ENCODE measurements around the gene MTCL3.
A peak's percentile ranks its signal among the peaks of the same experiment; 100 is the strongest.

The MTCL3 gene

DNA sequence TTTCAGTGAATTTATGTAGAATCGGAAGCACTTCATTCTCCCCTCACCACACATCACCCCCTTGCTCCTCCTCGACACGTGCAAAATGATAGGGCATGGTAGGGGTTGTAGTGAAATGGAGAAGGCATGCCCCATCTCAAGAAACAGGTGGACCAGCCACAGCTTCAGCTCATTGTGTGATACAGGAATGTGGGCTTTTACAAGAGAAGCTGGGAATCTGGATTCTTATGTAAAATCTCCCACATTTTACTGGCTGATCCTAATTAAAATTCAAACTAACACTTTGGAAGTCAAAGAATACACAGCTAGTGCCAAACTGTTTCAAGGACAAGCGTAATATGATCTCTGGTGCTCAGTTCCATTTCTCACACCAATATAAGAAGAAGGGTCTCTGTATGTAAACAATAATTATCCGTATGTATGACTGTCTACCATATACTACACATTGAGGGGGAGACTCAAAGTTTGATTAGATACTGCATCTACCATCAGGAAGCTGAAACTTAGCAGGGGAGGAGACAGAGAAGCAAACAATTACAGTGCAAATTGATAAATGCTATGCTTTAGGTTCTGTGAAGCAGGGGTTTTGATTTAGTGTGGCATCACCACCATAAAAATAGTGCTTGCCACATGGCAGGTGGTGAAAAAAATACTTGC is 35.6 kb downstream of the MTCL3 start:
- intact Hi-C loops (cut with DNase I), result no loop called here
- TF ChIP-seq, protein P1, sequence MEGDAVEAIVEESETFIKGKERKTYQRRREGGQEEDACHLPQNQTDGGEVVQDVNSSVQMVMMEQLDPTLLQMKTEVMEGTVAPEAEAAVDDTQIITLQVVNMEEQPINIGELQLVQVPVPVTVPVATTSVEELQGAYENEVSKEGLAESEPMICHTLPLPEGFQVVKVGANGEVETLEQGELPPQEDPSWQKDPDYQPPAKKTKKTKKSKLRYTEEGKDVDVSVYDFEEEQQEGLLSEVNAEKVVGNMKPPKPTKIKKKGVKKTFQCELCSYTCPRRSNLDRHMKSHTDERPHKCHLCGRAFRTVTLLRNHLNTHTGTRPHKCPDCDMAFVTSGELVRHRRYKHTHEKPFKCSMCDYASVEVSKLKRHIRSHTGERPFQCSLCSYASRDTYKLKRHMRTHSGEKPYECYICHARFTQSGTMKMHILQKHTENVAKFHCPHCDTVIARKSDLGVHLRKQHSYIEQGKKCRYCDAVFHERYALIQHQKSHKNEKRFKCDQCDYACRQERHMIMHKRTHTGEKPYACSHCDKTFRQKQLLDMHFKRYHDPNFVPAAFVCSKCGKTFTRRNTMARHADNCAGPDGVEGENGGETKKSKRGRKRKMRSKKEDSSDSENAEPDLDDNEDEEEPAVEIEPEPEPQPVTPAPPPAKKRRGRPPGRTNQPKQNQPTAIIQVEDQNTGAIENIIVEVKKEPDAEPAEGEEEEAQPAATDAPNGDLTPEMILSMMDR (IDR thresholded peaks at IDR 0.05), result no peak
- no peak for TF ChIP-seq POLR2A (IDR thresholded peaks at IDR 0.05)
- Histone ChIP-seq H3K27me3 (no peaks in the 10 kb centered on the region), H3K9me3 (no peaks in the 10 kb centered on the region), H3K4me3 (peak overlapping the region in 2 of 4 donors; percentile 8 to 17), H3K27ac (no peak overlapping the region), H3K36me3 (no peaks in the 10 kb centered on the region), H3K4me1 (peaks cover 3 to 14% (median 5%) of the 10 kb centered on the region in 3 donors)
- DNase-seq, result no peak
- 83 to 88% methylated on average over 5 of the region's 5 CpGs for WGBS, 2 donors

DNA sequence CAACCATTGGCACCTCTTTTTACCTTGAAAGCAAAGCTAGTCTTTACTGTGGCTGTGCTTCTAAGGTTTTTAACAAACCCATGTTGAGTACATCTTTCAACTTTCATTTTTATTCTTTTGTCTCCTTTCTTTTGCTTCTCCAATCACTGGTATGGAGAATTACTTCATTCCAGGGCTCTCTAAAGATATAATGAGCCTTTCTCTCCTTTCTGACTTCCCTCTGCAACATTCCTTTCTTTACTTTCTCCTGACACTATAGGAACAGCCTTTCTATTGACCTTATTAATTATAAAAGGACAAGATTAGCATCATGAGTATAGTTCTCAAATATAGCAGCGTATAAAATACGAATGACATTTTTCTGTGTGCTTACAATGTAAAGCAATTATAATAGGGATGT is 36.8 kb downstream of the MTCL3 start:
- H3K27ac ChIP-seq, result no peak overlapping the region
- H3K4me3 ChIP-seq, result no peak overlapping the region
- H3K36me3 ChIP-seq, result no peaks in the 10 kb centered on the region
- intact Hi-C loops (cut with DNase I), result no loop called here
- no peaks in the 10 kb centered on the region for H3K27me3 ChIP-seq
- DNase-seq, result no peak
- TF ChIP-seq POLR2A (IDR thresholded peaks at IDR 0.05), result no peak
- TF ChIP-seq, protein P1 (IDR thresholded peaks at IDR 0.05), result no peak
- peaks cover 3 to 14% (median 5%) of the 10 kb centered on the region in 3 donors for H3K4me1 ChIP-seq
- 84 to 96% methylated on average over 2 of the region's 2 CpGs for whole genome bisulfite sequencing, 2 donors
- H3K9me3 ChIP-seq, result no peaks in the 10 kb centered on the region

DNA sequence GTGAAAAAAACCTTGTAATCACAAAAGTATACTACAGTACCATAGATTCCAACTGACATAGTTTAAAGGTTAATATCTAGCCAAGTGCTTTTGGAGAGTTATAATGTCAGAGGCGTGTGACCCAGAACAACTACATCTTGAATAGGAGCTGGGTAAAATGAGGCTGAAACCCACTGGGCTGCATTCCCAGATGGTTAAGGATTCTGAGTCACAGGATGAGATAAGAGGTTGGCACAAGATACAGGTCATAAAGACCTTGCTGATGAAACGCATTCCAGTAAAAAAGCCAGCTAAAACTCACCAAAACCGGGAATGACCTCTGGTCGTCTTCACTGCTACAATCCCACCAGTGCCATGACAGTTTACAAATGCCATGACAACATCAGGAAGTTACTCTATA is 37.5 kb downstream of the MTCL3 start:
- Histone ChIP-seq H3K4me1 (peaks cover 3 to 14% (median 5%) of the 10 kb centered on the region in 3 donors), H3K9me3 (no peaks in the 10 kb centered on the region), H3K4me3 (no peak overlapping the region), H3K27me3 (no peaks in the 10 kb centered on the region), H3K36me3 (no peaks in the 10 kb centered on the region), H3K27ac (no peak overlapping the region)
- 46 to 75% methylated on average over 4 of the region's 4 CpGs for WGBS, 2 donors
- intact Hi-C loops (cut with DNase I), result no loop called here
- no peak for DNase-seq
- TF ChIP-seq, protein P1 (IDR thresholded peaks at IDR 0.05), result no peak
- no peak for TF ChIP-seq POLR2A (IDR thresholded peaks at IDR 0.05)

DNA sequence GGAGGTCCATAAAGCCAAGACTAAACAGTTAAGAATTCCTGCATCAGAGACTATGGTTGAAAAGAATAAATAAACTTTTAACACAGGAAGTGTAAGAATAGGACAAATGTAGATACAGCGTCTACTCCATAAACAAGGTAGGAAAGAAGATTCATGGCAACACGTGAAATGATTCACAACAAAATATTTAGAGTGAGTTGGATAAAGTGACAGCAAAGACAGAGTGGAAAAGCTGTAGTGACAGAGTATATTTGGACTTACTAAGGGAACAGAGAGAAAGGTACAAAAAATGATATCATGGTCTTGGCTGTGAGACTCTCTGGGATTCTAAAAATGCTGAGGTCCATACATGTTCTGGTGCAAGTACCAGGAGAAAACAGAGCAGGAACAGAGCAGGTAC is 38.0 kb downstream of the MTCL3 start:
- Histone ChIP-seq H3K27me3 (no peaks in the 10 kb centered on the region), H3K9me3 (no peaks in the 10 kb centered on the region), H3K27ac (no peak overlapping the region), H3K4me1 (peaks cover 3 to 14% (median 5%) of the 10 kb centered on the region in 3 donors), H3K4me3 (no peak overlapping the region), H3K36me3 (peaks cover 0 to under 1% (median 0%) of the 10 kb centered on the region in 3 donors)
- DNase-seq, result no peak
- TF ChIP-seq, protein P1 (IDR thresholded peaks at IDR 0.05), result no peak
- no peak for TF ChIP-seq POLR2A (IDR thresholded peaks at IDR 0.05)
- WGBS, 2 donors, result 67 to 71% methylated on average over 2 of the region's 2 CpGs
- intact Hi-C loops (cut with DNase I), result no loop called here

DNA sequence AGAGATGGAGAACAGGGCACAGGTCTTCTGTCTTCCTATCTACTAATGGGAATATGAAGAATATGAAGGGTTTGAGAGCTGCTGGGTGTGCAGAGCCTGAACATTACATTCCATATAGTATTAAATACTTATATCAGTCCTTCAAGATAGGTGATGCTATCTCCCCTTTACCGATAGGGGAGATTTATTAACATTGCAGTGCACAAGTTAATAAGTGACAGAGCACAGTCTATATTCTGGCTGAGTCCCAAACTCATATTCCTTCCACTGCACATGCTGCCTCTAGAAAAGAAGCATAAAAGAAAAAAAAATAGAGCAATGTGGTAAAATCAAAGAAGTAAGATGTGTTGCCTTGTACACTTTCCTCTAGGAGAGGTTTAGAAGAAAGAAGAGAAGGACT is 41.5 kb downstream of the MTCL3 start:
- Histone ChIP-seq H3K27ac (no peak overlapping the region), H3K36me3 (peaks cover 0 to 3% (median 0%) of the 10 kb centered on the region in 3 donors), H3K4me1 (no peaks in the 10 kb centered on the region), H3K4me3 (no peak overlapping the region), H3K27me3 (no peaks in the 10 kb centered on the region), H3K9me3 (no peaks in the 10 kb centered on the region)
- TF ChIP-seq, protein P1 (IDR thresholded peaks at IDR 0.05), result no peak
- TF ChIP-seq POLR2A (IDR thresholded peaks at IDR 0.05), result no peak
- no peak for DNase-seq
- WGBS, 2 donors, result 75 to 100% methylated on average over 1 of the region's 1 CpG
- intact Hi-C loops (cut with DNase I), result no loop called here

Data from esophagus squamous epithelium (tissue), 5 donors.